ENCODE results near the gene EYS. TPM values are rescaled to one million over a fixed set of nuclear protein-coding genes. Genes with fewer than 3 reads are reported as not detected.

Gene EYS
- total and polyA plus RNA-seq, 4 donors = 0.08 to 0.63 (median 0.36) TPM

- no peaks in the 10 kb centered on the region for H3K9me3 ChIP-seq (ENCODE audit: control insufficient read depth in 4 of 4, low read length in 3 of 4)
- no peak for DNase-seq (ENCODE audit: low spot score)
- no peak overlapping the region for H3K9ac ChIP-seq (ENCODE audit: low read depth in 1 of 2, low read length in 2 of 2)
- no peaks in the 10 kb centered on the region for H3K4me1 ChIP-seq (ENCODE audit: control insufficient read depth in 4 of 4, insufficient read depth in 4 of 4, low read length in 3 of 4)
- WGBS = 69% methylated on average over 2 of the region's 2 CpGs
- H3K27ac ChIP-seq (ENCODE audit: low read depth in 1 of 2, low read length in 2 of 2) = no peak overlapping the region
- H3K27me3 ChIP-seq (ENCODE audit: control insufficient read depth in 4 of 4, insufficient read depth in 4 of 4, low read length in 3 of 4) = no peaks in the 10 kb centered on the region
- no peaks in the 10 kb centered on the region for H3K36me3 ChIP-seq (ENCODE audit: control insufficient read depth in 4 of 4, insufficient read depth in 3 of 4, low read depth in 1 of 4, low read length in 3 of 4)
- TF ChIP-seq TAF1 (conservative IDR thresholded peaks at IDR 0.05) (no peak), YY1 (IDR thresholded peaks at IDR 0.05) (no peak), RXRA (IDR thresholded peaks at IDR 0.05) (no peak), HNF4A (conservative IDR thresholded peaks at IDR 0.05) (no peak), SP1 (IDR thresholded peaks at IDR 0.05) (no peak), ZBTB33 (IDR thresholded peaks at IDR 0.05) (no peak), RAD21 (IDR thresholded peaks at IDR 0.05) (no peak)
- no peak overlapping the region for H3K4me3 ChIP-seq (ENCODE audit: low read depth in 1 of 3, low read length in 3 of 3)
These were observed 1974.7 kb downstream of the EYS start for GRCh38 chr6:63732336-63732735.

DNA sequence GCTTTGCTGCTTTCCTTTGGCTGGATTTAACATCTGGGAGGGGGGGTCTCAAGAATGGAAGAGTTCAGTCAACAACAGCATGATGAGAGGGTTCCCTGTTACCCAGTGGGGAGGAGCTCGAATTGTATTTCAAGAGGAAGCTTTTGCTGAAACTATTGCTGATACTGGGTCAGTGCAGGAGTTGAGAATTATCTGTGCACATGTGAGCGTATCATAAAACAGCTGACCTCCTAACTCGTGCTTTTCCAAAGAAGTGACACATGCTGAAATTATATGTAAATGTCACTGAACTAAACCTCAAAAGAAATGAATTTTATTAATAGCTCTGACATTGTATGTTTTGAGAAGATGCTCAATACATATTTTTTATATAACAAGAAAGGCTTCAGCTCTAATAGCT lies 1975.1 kb downstream of the EYS start:
- no peak for DNase-seq (ENCODE audit: low spot score)
- Histone ChIP-seq H3K4me3 (ENCODE audit: low read depth in 1 of 3, low read length in 3 of 3) (no peak overlapping the region), H3K9me3 (ENCODE audit: control insufficient read depth in 4 of 4, low read length in 3 of 4) (no peaks in the 10 kb centered on the region), H3K27me3 (ENCODE audit: control insufficient read depth in 4 of 4, insufficient read depth in 4 of 4, low read length in 3 of 4) (no peaks in the 10 kb centered on the region), H3K9ac (ENCODE audit: low read depth in 1 of 2, low read length in 2 of 2) (no peak overlapping the region), H3K4me1 (ENCODE audit: control insufficient read depth in 4 of 4, insufficient read depth in 4 of 4, low read length in 3 of 4) (no peaks in the 10 kb centered on the region), H3K27ac (ENCODE audit: low read depth in 1 of 2, low read length in 2 of 2) (no peak overlapping the region), H3K36me3 (ENCODE audit: control insufficient read depth in 4 of 4, insufficient read depth in 3 of 4, low read depth in 1 of 4, low read length in 3 of 4) (no peaks in the 10 kb centered on the region)
- WGBS = 91% methylated on average over 3 of the region's 3 CpGs
- TF ChIP-seq YY1 (IDR thresholded peaks at IDR 0.05) (no peak), TAF1 (conservative IDR thresholded peaks at IDR 0.05) (no peak), GABPA (IDR thresholded peaks at IDR 0.05 in 1 of 2, conservative IDR thresholded peaks at IDR 0.05 in 1 of 2) (no peak), FOXA1 (IDR thresholded peaks at IDR 0.05) (no peak), SP1 (IDR thresholded peaks at IDR 0.05) (no peak), RXRA (IDR thresholded peaks at IDR 0.05) (no peak), JUND (IDR thresholded peaks at IDR 0.05) (no peak), HNF4G (IDR thresholded peaks at IDR 0.05) (no peak), EGR1 (IDR thresholded peaks at IDR 0.05; ENCODE audit: low read depth in 2 of 2) (no peak), ZBTB33 (IDR thresholded peaks at IDR 0.05) (no peak), FOXA2 (IDR thresholded peaks at IDR 0.05) (no peak), RAD21 (IDR thresholded peaks at IDR 0.05) (no peak)
- TF ChIP-seq, protein P1, sequence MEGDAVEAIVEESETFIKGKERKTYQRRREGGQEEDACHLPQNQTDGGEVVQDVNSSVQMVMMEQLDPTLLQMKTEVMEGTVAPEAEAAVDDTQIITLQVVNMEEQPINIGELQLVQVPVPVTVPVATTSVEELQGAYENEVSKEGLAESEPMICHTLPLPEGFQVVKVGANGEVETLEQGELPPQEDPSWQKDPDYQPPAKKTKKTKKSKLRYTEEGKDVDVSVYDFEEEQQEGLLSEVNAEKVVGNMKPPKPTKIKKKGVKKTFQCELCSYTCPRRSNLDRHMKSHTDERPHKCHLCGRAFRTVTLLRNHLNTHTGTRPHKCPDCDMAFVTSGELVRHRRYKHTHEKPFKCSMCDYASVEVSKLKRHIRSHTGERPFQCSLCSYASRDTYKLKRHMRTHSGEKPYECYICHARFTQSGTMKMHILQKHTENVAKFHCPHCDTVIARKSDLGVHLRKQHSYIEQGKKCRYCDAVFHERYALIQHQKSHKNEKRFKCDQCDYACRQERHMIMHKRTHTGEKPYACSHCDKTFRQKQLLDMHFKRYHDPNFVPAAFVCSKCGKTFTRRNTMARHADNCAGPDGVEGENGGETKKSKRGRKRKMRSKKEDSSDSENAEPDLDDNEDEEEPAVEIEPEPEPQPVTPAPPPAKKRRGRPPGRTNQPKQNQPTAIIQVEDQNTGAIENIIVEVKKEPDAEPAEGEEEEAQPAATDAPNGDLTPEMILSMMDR (IDR thresholded peaks at IDR 0.05; ENCODE audit: low read depth, low read length, missing input control) = no peak
